ENCODE measurements around the gene RUNX2.

DNA sequence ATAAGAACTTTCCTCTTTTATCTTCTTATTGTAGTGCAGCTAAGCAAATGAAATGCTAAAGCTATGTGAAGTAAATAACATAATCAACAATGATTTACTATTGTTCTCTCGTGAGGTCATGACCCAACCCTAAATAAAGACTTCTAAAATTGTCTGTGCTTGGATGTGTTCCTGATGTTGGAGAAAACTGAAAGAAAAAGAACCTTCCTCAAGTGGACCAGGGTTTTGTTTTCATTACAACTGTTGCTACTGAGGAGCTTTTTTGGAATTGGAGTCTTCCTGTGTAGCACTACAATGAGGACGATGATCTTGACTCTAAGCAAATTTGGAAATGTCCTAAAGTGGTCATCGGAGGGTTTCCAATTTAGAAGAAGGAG lies 109.3 kb downstream of the RUNX2 start:
- TF ChIP-seq, protein P1, sequence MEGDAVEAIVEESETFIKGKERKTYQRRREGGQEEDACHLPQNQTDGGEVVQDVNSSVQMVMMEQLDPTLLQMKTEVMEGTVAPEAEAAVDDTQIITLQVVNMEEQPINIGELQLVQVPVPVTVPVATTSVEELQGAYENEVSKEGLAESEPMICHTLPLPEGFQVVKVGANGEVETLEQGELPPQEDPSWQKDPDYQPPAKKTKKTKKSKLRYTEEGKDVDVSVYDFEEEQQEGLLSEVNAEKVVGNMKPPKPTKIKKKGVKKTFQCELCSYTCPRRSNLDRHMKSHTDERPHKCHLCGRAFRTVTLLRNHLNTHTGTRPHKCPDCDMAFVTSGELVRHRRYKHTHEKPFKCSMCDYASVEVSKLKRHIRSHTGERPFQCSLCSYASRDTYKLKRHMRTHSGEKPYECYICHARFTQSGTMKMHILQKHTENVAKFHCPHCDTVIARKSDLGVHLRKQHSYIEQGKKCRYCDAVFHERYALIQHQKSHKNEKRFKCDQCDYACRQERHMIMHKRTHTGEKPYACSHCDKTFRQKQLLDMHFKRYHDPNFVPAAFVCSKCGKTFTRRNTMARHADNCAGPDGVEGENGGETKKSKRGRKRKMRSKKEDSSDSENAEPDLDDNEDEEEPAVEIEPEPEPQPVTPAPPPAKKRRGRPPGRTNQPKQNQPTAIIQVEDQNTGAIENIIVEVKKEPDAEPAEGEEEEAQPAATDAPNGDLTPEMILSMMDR (IDR thresholded peaks at IDR 0.05; ENCODE audit: low read length), result no peak
- TF ChIP-seq EZH2 (IDR thresholded peaks at IDR 0.05; ENCODE audit: borderline replicate concordance, low read length), result no peak

Data from OCI-LY1 (cell line).